GM19438 (cell line): ENCODE data around the gene ETS1.
A peak's percentile ranks its signal among the peaks of the same experiment; 100 is the strongest.

Experiments used
- ATAC-seq: cut with Tn5 transposase; IDR thresholded peaks from one replicate; pipeline ENCODE4 v1.9.1; 2021; ENCODE audit warnings: low read depth; ENCODE audit not compliant: unreplicated experiment

Gene ETS1

DNA sequence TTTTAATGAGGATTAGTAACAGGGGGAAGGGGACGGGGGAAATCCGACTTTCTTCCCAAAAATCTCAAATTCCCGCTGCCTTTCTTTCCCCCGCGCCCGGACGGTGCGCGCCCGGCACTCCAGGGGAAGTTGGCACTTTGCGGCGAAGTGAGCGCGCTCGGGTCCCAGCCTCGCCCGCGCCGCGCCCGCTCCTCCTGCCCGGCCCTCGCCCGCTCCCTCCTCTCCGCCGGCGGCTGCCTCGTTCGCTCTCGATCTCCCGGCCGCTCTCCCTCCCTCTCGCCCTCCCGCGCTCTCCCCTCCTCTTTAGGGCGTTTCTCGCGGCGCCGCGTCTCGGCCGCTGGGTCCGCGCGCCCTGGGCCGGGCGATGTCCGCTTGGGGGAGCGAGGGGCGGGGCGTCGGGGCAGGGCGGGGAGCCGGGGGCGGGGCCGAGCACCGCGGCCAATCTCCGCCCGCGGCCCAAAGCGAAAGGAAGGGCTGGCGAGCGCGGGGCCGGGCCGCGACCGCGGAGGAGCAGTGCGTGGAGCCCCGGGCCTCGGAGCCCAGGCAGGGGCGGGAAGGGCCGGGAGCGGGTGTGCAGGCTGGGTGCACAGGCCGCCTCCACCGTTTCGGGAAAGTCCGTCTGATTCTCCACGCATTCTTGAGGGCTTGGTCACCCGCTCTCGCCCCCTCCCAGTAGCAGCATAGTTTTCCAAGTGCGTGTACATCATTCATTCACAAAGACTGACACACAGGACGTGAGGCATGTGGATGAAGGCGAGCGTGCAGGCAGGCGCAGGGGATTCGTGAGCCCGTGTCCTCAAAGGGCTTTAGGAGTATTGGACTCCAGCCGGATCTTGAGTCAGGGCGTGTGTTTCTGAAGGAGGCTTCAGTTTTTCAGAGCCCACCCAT, 65.1 kb downstream of the ETS1 start:
- ATAC-seq, result peak; percentile 76

GRCh38 chr11:128521682-128522054, 65.7 kb downstream of the ETS1 start:
- ATAC-seq, result no peak

GRCh38 chr11:128520888-128521681, 66.3 kb downstream of the ETS1 start:
- no peak for ATAC-seq

DNA sequence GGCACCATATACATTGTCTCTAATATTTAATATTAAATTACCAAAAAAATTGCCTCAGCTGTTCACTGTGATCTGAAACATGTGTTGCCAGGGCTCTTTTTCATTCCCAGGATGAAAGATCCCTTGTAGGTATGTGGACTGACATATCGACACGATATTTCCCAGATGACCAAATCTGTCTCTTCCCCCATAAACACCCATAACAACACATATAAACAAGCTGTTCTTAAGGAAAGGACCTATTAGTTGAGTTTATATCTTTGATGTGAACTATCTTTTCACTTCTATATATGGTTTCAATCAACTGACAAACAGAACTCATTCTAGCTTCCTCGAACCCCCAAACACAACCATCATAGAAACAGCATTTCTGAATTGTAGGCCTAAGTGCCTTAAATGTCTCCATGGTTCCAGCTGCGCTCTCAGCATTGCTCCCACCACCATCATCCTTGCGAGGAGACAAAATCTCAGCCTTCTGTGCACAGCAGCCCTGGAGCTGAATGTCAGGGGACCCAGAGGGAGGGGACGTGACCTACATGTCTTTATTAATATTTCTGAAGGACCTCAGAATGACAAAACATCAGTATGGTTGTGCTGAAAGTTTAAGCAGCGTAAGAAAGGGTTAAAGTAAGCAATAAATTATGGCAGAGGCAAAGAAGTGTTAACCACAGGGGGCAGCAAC, 67.0 kb downstream of the ETS1 start:
- ATAC-seq, result no peak

GRCh38 chr11:128519338-128519737, 68.0 kb downstream of the ETS1 start:
- ATAC-seq, result no peak

GRCh38 chr11:128518493-128519207, 68.7 kb downstream of the ETS1 start:
- ATAC-seq, result no peak

- no peak for ATAC-seq
Measured at GRCh38 chr11:128517451-128518230, 69.7 kb downstream of the ETS1 start.

GRCh38 chr11:128516886-128517285, 70.5 kb downstream of the ETS1 start:
- no peak for ATAC-seq

DNA sequence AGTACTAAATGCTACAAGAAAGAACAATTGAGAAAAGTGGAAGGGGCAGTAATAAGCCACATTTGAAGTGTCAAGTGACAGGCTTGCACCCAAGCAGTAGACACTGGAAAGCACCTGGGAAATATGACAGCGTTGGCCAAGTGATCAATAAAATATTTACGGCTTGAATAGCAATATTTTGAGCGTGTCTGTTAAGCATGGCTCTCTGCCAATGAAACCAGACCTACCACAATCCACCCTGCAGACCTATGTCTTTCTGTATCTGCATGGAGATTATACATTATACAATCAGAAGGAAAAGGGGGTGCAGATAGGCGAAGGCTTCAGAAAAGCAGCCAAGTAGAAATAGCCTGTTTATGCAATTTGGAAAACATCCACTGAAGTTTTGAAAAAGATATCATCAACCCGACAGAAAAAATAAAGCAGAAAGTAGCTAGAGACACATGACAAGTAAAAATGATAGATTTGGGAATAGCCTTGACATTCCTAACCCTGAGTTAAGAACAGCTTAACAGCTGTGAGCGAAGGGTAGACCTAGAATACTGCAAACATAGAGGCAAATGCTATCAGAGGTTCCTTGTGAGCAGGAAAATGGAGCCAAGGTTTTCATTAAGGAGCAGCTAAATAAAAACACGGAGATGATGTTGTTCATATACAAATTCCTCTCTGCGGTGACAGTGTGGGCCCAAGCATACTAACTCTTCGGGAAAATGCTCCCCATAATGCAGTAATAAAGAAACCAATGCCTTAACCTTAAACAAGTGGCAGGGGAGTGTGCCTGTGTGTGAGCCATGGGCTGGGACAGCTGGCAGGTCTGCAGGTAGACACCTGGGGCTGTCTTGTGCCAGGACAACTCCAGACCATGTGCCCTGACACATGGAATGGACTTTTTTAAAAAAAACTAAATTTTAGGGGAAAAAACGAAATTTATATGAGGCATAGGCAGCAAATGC, 71.3 kb downstream of the ETS1 start:
- no peak for ATAC-seq

DNA sequence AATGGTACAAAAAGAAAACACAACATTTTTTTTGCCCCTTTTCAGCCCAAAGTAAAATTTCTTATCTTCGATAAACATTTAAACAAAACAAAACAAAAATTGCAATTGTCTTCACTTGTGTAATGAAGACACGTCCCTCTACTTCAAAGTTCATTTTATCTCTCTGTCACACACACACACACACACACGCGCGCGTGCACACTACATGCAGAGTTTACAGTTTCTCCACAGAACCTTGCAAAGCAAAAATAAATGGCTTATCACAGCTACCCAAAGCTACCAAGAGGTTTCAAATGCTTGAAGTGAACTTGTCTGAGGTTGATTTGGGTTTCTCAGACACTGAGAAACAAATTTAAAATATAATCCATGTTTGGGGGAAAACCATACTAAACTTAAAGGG, 72.3 kb downstream of the ETS1 start:
- ATAC-seq, result no peak

DNA sequence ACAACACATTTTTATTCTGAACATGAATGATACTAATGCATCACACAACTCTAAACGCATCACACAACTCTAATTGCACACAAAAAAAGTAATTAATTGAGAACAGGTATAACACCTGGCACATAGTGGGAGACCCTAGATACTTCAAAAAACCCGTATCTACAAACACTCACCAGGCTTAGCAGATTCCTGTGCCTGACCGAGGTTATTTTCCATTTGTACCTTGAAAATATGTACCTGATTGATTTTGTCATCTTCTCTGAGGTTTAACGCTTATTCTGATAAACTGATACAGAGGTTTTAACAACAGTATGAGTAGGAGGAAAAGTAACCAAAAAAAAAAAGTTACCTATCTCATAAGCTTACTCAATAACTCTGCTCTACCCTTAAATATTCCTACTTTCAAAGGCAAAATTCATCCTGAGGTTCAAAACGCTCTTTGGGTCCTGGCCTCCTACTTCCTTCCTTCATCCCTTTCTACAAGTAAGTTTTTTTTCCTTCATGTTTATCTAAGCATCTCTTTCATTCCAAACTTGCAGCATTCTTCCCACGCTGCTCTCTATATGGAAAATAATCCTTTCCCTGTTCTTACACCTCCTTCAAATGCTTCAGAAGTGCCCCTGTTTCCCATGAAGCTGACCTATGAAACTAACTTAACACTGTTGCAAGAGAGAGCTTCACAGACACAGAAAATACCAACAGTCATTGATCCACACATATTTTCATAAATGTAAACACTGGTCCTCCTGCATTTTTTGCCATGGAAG, 73.3 kb downstream of the ETS1 start:
- ATAC-seq, result no peak

DNA sequence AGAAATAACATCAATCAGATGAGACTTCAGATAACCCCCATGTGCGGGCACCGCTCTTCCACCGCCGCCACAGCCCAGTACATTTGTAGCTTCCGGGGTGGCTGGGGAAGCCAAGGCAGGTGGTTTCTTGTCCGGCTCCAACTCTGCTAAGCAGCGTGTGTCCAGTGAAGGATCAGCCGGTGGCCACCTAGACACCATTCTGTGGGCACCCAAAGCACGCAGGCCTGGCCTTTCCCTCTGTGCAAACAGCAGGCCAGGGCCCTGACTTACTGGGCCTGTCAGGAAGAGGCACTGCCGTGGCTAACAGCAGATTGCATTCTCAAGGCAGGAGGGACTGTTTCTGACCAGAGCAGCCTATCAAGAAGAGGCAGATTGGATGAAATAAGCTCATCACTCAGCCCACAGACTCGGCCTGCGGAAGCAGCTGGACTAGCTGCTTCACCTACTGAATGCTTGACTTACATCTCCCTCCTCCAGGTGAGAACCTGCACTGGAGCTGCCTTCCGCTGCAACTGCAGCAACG, 74.8 kb downstream of the ETS1 start:
- no peak for ATAC-seq

GRCh38 chr11:128511712-128512111, 75.6 kb downstream of the ETS1 start:
- ATAC-seq, result no peak

DNA sequence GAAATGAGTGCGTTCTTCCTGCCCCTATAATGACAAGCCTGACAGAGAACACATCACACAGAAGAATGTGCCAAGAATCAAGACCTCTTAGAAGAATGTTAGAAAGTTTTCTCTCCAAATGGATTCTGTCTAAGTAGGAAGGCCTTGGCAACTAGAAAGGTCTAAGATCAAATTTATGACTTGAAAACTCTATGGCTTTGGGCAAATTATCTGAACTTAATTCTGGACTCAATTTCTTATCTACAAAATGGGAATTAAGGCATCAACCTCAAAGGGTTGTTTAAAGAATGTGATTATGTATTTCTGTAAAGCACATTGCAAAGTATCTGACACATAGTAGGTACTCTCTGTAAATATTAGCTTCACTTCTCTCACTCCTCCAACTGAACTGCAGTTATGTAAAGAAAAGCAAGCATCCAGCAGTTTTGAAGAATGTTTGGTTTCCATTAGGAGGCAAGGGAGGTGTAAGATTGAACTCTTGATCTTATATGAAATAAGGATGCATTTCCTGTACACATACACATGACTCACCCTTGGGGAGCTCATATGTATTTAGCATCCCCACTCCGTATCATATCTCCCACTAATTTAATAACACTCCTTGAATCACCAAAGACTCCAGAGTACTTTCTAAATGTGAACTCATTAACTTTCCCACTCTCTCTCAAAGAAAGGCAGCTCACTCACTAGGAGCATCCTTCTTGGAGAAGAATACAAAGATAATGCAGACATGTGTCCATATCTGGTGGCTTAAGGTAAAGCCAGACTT, 77.6 kb downstream of the ETS1 start:
- no peak for ATAC-seq

- ATAC-seq, result no peak
Measured at GRCh38 chr11:128508770-128509510, 78.4 kb downstream of the ETS1 start.

DNA sequence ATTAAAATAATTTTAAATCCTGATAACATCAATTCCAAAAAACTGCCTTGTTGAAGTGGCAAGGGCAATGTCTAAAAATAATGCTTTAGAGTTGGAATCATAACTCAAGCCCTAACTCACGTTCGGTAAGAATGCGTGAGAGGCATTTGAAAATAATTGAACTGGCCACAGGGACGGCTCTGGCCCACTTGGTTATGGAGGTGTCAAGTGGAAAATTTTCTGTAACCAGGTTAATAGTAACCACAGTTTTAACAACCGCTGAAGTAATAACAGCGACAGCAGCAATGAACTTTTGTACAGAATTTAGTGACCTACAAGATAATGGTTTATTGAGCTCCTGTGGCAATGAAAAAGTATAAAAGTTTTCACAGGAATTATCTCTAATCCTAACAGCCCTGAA, 79.4 kb downstream of the ETS1 start:
- no peak for ATAC-seq
